H1 (cell line): ENCODE measurements around the gene ART5. TPM values are rescaled to one million over a fixed set of nuclear protein-coding genes. Genes with fewer than 3 reads are reported as not detected.

Experiments used
- BCL11A ChIP-seq, 2 experiments: IDR thresholded peaks; one replicate each; pipeline ENCODE4 v1.6.1; 2011; ENCODE audit warnings: low read depth in 2 of 2, low read length in 2 of 2, mild to moderate bottlenecking in 2 of 2
- CTBP2 ChIP-seq: IDR thresholded peaks from 2 replicates; pipeline ENCODE4 v1.7.0; 2011; ENCODE audit warnings: borderline replicate concordance, mild to moderate bottlenecking, moderate library complexity, mixed read lengths, low read length; ENCODE audit not compliant: insufficient read depth, insufficient read length
- KDM1A ChIP-seq: fragments of 200-600, 300-600 bp; sonication (generic); IDR thresholded peaks from 2 replicates; pipeline ENCODE4 v1.7.1; 2016; ENCODE audit warnings: mild to moderate bottlenecking, low read length, borderline replicate concordance
- NRF1 ChIP-seq: IDR thresholded peaks from 2 replicates; pipeline ENCODE4 v1.6.1; 2011; ENCODE audit warnings: mild to moderate bottlenecking, low read depth, low read length, improper control_type of control experiment
- polyA plus RNA-seq, 7 experiments: library from polyadenylated mRNA; depleted of rRNA in 3 of 7; stranded (reverse) in 5 of 7; unstranded in 2 of 7; fragments of >200 nt in 5 of 7; fragments of 200-250 nt in 2 of 7; gene quantifications; 1 replicate in 5 of 7; 2 replicates in 1 of 7; 4 replicates in 1 of 7; pipeline versions ENCODE4 v1.2.1 to v1.2.3, GENCODE V29; 2011 to 2013; ENCODE audit warnings: missing spikeins in 2 of 7, mixed read lengths in 2 of 7
- total RNA-seq: library from RNA; stranded (reverse); fragmentation: NEBNext Ultra II Directional; extraction: Animal tissue kit (Norgen Biotek cat#: 25700); gene quantifications from 2 replicates; pipeline ENCODE4 v1.2.1, GENCODE V29; 2021

The ART5 gene
- total and polyA plus RNA-seq, 2 of the 8 experiments (the other 6 are each of a cell fraction or from before 2014, with no cell fraction given), result 6.0 to 7.5 TPM

DNA sequence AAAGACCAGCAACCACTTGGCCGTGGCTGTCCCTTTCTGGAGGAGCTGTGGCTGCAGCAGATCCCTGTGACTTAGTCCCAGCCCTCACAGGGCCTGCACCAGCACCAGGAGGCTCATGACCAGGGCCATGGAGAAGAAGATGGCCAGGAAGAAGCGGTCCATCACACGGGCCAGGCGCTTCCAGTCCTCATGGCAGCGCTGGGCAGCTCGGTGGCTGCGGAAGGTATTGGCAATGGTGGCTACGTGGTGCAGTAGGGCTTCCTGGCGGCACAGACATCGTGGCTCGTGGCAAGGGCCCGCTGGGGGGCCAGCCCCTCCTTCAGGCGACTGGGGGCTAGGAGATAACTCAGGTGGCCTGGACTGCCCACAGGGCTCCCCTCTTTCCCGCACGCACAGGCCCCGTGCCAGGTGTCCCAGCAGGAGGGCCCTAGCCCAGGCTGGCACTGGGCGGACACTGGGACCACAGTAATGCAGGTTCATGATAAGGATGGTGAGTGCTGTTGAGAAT is 24.3 kb upstream of the ART5 start (continued):
- TF ChIP-seq CTBP2, result no peak
- no peak for TF ChIP-seq BCL11A (IDR thresholded peaks at IDR 0.05; ENCODE audit: low read depth in 2 of 2, low read length in 2 of 2)
- TF ChIP-seq KDM1A, result no peak
- no peak for TF ChIP-seq NRF1
